Measurements from ENCODE around the gene GDPD3.
"Not testable (repeated sequence)": the region's sequence is repeated elsewhere in the genome, so short reads cannot be mapped to it uniquely, and the experiment has no call there.

Gene GDPD3

DNA sequence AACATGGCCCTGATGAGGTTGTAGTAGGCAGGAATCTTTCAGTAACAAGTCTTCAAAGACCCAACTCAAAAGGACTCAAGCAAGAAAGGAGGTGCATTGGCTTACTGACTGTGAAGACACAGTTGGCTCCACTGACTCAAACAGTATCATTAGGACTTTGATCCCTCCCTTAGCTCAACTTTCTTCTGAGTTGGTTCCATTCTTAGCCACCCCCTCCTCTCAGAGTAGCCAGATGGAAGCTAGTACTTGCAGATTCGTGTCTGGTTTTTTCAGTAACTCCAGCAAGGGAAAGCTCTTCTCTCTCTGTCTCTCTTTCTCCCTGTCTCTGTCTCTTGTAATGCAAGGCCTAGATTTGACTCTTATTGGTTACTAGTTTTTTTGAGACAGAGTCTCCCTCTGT, 14.7 kb upstream of the GDPD3 start:
- DNase-seq (ENCODE audit: extremely low spot score, insufficient read length, low read depth) (no peak), FAIRE-seq (no peak)

DNA sequence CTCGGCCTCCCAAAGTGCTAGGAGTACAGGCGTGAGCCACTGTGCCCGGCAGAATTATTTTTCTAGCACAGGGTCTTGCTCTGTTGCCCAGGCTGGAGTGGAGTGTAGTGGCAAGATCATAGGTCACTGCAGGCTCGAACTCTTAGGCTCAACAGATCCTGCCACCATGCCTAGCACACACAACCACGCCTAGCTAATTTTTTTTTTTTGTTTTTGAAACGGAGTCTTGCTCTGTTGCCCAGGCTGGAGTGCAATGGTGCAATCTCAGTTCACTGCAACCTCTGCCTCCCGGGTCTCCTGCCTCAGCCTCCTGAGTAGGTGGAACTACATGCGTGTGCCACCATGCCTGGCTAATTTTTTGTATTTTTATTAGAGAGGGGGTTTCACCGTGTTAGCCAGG, 12.4 kb upstream of the GDPD3 start:
- not testable (repeated sequence) for FAIRE-seq; DNase-seq (ENCODE audit: extremely low spot score, insufficient read length, low read depth)

DNA sequence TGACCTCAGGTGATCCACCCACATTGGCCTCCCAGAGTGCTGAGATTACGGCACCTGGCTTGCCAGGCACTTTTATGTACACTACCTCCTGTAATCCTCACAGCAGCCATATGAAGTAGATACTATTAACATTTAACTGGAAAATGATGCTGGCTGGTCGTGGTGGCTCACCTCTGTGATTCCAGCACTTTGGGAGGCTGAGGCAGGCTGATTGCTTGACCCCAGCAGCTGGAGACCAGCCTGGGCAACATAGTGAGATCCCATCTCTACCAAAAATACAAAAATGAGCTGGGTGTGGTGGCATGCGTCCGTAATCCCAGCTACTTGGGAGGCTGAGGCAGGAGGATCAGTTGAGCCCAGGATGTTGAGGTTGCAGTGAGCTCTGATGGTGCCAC, 11.6 kb upstream of the GDPD3 start:
- DNase-seq (ENCODE audit: extremely low spot score, insufficient read length, low read depth) (no peak), FAIRE-seq (no peak)

DNA sequence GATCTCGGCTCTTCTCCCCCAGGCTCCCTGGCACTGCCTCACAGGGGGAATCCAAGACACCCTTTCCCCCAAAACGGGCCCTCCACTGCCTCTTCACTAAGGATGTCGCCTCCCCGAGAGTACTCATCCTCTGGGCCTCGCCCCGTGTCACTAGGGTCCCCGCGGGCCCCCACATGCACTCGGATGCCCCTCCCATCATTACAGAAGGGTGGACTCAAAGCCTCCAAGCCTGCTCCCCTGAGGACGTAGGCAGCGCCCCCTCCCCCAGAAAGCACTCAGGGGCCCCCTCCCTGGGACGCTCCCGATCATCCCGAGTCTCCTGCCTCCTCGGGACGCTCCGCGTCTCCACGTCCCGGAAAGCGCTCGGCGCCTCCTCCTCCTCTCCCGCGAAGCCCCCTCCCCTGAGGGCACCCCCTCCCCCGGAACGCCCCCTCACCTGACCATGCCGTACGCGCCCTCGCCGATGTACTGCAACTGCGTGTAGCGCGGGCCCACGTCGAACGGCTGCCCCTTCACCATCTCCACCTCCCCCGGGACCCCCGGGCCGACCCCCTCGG, 9.3 kb upstream of the GDPD3 start:
- FAIRE-seq (no peak), DNase-seq (ENCODE audit: extremely low spot score, insufficient read length, low read depth) (no peak)

DNA sequence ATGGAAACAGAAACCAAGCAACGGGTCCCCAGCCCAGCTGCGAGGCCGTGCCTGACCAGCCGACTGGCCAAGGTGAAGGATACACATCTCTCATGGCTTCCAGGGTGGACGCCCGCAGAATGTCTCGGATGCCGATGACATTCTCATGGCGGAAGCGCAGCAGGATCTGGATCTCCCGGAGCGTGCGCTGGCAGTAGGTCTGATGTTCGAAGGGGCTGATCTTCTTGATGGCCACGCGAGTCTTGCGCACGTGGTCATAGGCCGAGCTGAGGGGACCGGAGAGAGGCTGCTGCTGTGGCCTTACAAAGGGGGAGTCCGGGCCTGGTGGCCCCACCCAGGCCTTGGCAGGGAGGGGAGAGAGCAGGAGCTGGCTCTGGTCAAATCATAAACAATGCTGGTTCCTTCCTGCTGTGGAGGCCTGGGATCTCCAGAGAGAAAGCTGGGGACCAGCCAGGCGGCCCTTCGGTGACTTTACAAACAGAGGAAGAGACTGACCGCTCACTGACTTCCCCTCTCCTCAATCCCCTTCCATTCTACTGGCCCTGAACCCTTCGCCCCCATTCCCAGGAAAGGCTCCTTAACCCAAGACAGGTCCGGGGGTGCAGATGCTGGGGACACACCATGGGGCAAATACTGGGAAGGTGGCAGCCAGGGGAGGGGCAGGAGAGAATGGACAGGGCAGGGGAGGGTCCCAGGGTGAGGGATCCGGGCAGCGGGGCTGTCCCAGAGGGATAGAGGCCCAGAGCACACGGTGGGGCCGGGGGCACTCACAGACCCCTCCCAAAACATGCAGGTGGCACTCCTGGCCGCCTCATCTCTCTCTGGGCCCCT, 8.6 kb upstream of the GDPD3 start:
- DNase-seq (ENCODE audit: extremely low spot score, insufficient read length, low read depth): no peak
- FAIRE-seq: no peak

DNA sequence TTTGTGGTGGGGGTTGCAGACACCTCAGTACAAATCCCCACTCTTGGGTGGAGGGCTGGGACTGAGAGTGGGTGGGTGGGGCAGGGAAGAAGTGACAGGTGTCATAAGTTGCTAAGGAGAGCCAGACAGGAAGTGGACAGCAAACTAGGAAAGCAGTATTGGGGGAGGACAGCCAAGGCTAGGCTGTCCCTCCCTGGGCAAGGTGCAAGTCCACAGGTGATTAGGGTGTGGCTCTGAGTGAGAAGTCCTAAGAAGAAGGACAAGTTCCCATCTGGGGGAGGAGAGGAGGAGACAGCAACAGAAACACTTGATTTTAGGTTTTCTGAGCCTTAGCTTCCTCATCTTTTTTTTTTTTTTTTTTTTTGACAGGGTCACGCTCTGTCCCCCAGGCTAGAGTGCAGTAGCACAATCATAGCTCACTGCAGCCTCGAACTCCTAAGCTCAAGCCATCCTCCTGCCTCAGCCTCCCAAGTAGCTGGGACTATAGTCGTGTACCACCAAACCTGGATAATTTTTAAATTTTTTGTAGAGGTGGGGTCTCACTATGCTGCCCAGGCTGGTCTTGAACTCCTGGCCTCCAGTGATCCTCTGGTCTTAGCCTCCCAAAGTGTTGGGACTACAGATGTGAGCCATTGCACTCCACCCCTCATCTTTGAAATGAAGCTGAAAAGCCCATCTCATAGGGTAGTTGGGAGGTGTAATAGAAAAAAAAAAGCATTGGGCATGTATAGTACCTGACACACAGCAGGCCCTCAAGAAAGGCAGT, 7.2 kb upstream of the GDPD3 start:
- FAIRE-seq (no peak), DNase-seq (ENCODE audit: extremely low spot score, insufficient read length, low read depth) (no peak)

DNA sequence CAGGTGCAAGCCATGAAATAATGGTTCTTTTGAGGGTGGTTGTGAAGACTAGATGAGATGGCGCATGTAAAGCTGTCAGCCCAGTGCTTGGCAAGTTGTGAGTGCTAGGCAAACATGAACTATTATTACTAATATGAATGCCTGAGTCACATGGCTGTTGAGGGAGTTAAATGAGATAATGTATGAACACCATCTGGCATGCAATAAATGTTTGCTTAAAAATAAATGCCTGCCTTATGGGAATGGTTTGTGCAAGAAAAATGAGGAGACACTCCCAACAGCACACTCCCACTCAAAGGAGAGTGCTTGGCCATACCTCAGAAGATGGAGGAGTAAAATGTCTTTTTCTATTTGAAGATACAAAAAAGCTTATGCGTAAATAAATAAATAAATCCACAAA, 6.1 kb upstream of the GDPD3 start:
- DNase-seq (ENCODE audit: extremely low spot score, insufficient read length, low read depth) (no peak), FAIRE-seq (no peak)

DNA sequence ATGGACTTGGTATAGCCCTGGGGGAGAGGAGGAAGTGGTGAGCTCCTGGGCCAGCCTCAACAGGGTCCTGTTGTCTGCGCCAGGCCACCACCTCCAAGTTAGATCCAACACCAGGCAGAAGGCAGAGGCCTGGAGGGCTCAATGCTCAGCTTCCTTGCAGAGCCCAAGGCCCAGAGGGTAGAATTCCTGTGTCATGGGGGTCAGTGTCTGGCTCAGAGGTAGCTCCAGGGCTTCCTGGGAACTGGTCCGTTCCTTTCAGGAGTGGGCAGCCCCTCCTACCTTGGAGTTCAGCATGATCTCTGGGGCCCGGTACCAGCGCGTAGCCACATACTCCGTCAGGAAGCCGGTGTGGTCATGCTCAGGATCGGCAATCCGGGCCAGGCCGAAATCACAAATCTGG, 4.4 kb upstream of the GDPD3 start:
- FAIRE-seq (no peak), DNase-seq (ENCODE audit: extremely low spot score, insufficient read length, low read depth) (no peak)

DNA sequence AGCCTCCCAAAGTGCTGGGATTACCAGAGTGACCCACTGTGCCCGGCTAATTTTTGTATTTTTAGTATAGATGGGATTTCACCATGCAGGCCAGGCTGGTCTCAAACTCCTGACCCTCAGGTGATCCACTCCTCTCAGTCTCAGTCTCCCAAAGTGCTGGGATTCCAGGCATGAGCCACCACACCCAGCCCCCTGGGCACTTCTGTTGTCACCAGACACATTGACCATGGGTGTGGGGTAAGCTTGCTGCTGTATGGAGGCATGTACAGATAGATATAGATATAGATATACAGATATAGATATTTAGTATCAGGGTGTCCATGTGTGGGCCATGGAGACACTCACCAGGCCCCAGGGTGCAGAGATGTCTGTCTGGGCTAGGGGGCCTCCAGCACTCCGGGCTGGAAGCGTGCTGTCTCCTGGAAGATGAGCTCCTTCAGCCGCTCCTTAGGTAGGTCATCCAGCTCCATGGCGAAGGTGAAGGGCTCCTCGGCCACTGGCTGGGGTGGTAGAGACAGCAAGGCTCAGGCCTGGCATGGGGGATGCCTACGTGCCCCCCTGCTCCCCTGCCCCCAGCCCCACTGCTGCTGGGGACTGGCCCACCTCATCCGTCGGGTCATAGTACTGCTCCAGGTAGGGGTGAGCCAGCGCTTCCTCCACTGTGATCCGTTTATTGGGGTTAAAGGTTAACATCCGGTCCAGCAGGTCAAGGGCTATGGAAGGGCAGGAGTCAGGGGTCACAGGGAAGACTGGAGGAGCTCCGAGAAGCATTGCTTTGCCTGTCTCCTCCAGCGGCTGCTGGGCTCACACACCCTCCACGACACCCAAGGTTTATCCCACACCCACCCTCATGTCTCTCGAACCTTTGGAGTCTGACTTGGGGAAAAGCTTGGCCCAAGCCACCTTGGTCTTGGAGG, 3.2 kb upstream of the GDPD3 start:
- DNase-seq (ENCODE audit: extremely low spot score, insufficient read length, low read depth) (no peak), FAIRE-seq (no peak)

DNA sequence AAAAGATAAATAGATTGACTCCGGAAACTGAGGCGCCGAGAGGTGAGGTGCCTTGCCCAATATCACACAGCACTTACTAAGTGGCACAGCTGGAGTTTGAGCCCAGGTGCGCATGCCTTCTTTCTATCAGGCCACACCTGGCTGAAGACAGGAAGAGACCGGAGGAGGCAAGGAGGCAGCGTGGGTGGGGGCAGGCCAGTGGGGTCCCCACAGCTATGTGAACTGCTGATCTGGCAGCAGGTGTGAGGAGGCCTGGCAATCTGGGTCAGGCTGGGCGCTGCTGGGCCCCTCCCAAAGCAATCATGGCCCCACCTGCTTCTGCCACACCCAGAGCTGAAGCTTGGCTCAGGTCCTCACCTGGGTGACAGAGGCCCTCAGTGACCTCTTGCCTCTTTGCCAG, 1.9 kb upstream of the GDPD3 start:
- DNase-seq (ENCODE audit: extremely low spot score, insufficient read length, low read depth) (no peak), FAIRE-seq (no peak)

DNA sequence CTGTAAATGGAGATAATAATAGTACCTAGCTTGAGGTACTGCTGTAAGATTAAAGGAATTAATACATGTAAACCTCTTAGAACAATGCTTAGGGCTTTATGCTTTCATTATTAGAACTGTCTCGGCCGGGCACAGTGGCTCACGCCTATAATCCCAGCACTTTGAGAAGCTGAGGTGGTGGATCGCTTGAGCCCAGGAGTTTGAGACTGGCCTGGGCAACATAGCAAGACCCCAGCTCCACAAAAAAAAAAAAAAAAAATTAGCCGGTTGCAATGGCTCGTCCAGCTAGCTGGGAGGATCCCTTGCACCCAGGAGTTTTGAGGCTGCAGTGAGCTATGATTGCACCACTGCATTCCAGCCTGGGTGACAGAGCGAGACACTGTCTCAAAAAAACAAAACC, 1.5 kb upstream of the GDPD3 start:
- FAIRE-seq; DNase-seq (ENCODE audit: extremely low spot score, insufficient read length, low read depth): not testable (repeated sequence)

DNA sequence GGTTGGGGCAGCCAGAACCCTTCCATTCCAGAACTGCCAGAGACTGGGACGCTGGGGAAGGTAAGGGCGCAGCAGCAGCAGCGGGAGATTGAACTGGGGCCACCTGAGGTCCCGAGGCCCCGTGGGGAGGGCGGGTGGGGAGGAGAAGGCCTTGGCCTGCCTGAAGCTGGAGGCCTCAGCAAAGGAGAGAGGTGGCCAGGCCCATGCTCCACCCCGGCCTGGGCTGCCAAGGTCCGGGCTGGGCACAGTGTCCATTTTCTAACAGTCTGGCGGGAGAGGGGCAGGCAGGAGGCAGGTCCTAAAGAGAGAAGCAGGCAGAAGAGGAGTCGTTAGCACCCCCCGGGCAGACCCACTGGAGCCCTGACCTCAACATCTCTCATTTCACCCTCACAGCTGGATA, 1.1 kb upstream of the GDPD3 start:
- no peak for FAIRE-seq

DNA sequence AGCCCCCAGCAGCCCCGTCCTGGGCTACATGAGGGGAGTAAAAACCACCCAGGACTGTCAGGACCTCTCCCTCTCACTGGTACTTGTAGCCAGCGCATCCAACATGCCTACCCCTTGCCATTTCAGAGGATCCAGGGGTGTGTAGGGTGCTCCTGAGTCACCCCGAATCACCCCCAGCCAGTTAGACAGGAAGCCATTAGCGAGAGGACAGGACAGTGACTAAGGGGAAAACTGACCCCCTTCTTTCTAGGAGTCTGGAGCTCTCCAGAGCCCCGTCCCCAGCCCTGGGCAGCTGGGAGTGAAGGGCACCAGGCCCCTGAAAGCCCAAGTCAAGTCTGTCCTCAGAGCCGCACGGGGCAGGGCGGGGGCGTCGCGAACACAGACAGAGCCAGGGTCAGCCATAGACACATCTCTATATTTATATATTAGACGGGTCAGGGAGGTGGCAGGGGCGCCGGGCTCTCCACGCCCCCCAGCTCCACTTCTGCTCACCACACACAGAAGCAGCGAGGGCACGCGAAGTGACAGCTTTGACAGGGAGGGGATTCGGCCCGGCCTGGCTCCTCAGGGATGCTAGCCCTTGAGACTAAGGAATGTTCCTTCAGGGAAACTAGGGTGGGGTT, 485 bp upstream of the GDPD3 start:
- FAIRE-seq (no peak), DNase-seq (ENCODE audit: extremely low spot score, insufficient read length, low read depth) (no peak)

More for the DNA sequence above, 1.1 kb upstream of the GDPD3 start:
- no peak for DNase-seq (ENCODE audit: extremely low spot score, insufficient read length, low read depth)

DNA sequence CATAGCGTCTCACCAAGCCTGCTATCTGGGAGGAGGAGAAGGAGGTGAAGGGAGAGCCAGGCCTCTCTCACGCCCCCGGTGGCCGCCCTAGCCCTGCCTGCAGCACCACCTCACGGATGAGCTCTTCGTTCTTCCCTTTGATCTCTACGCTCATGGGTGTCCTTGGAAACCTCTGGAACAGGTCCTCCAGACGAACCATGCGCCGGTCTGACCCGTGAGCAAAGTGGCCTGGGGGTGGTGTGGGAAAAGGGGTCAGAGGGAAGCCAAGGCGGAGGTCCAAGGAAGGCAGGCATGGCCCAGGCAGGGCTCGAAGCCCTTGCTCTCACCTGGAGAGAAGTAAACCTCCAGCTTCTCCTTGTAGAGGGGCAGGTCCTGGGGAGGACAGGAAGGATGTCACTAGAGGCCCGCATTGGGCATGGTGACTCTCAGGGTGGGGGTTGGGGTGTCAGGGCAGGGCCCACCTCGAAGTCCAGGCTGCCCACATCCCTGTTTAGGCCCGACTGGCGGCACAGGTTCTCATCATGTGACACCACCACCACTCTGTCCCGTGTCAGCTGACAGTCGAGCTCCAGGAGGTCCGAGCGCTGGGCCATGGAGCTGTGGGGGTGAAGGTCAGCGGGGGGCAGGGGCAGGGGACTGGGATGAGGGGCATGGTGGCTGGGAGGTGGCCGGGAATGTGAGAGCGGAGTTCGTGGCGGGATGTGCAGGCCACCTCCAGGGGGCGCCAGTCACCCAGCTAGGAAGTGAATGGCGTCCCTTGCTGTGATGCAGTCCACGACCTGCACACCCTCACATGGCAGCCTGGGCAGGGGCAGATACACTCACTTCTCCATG, 923 bp downstream of the GDPD3 start:
- peak; percentile 72 for DNase-seq (ENCODE audit: extremely low spot score, insufficient read length, low read depth)
- FAIRE-seq: peak; percentile 57

DNA sequence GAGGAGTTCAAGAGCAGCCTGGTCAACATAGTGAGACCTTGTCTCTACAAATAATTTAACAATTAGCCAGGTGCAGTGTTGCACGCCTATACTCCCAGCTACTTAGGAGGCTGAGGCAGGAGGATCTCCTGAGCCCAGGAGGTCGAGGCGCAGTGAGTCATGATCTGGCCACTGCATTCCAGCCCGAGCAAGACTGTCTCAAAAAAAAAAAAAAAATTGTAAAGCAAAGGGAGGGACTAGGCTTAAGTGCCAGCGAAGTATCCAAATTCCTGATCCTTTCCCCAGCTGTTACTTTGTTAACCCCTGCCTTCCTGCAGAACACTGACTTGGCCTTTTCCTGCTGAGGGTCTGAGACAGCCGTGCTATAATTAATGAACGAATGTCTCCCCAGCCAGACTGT, 2.7 kb downstream of the GDPD3 start:
- DNase-seq (ENCODE audit: extremely low spot score, insufficient read length, low read depth) (no peak), FAIRE-seq (no peak)

DNA sequence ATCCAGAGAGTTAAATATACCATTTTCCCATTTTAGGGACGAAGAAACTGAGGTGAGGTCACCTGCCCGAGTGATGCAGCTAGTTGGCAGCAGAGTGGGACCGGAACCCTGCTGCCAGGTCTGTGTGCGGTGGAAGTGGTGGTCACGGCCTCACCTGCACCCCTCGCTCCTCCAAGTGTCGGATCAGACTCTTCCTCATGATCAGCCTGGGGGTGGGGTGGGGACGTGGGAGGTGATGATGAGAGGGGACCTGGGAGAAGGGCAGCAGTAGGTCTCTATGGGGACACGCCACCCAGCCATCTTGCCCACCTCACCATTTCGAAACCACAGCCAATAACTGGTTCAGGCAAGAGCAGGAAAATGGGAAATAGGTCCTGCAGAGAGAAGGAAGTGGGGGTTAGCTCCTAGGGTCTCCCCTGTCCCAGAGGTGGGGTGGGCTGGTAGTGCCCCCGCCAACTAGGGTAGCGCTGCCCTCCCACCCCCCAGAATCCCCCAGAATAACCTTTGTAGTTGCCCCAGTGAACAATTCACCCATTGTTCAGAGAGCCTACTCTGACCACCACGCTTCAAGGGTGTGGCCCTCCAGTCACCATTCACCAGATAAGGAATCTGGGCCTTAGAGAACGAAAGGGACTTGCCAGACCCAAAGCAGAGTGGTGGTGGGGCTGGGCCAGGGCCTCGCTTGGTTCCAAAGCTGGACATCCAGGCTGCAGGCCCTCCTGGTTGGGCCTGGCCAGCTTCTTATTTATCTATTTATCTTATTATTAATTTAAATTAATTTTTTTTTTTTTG, 5.1 kb downstream of the GDPD3 start:
- DNase-seq (ENCODE audit: extremely low spot score, insufficient read length, low read depth) (no peak), FAIRE-seq (no peak)

DNA sequence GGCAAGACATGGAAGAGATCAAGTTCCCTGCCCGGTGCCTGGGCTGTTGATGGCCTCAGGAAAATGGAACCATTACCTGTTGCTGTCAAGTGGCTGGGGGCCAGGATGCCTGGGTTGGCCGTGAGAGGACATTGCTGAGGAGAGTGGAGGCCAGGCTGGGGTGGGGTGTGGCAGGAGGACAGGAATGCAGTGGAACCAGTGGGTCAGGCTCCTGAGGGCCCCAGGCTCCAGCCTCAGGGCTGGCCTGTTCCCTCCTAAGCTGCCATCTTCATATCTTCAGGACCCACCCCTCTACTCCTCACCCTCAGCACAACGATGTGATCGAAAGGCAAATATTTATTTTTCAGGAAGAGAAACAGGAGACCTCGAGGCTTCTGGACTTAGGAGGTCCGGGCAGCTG, 8.8 kb downstream of the GDPD3 start:
- no peak for DNase-seq (ENCODE audit: extremely low spot score, insufficient read length, low read depth)
- FAIRE-seq: no peak

DNA sequence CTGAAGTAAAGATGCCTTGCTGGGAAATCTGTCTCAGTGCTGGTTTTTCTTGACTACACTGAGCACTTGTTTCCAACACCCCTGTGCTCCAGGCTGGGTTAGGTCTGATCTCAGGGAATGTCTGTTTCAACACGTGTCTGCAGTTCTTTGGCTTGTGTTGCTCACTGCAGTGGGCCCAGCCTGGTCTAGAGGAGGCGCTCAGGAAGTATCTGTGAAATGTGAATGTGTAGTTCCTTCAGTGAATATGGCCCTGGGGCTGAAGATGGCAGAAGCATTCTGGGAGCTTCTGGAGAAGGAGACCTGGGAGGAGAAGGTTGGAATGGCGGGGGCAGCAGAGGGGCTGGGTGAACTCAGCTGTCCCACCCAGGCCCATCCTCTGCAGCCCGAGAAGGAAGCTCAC, 9.2 kb downstream of the GDPD3 start:
- DNase-seq (ENCODE audit: extremely low spot score, insufficient read length, low read depth) (no peak), FAIRE-seq (no peak)

Data from GM18507 (cell line).